HepG2 (cell line): Measurements from ENCODE around the gene TAF7. TPM values are rescaled to one million over a fixed set of nuclear protein-coding genes. Genes with fewer than 3 reads are reported as not detected.

Source experiments
- BORCS8-MEF2B ChIP-seq: sonication (generic); formaldehyde crosslinking; IDR thresholded peaks from 2 replicates; pipeline ENCODE4 v1.8.0; 2022; ENCODE audit warnings: mild to moderate bottlenecking, missing genetic modification reagents
- HNRNPH1 ChIP-seq: fragments of 200-400 bp; formaldehyde crosslinking; optimal IDR thresholded peaks from 2 replicates; pipeline ENCODE3; 2017; ENCODE audit warnings: mild to moderate bottlenecking, low read depth, low read length
- MTA1 ChIP-seq: sonication (generic); formaldehyde crosslinking; IDR thresholded peaks from 2 replicates; pipeline ENCODE4 v1.4.0; 2020; ENCODE audit warnings: missing genetic modification reagents, mild to moderate bottlenecking, borderline replicate concordance
- PHF8 ChIP-seq: sonication (generic); formaldehyde crosslinking; IDR thresholded peaks from 2 replicates; pipeline ENCODE4 v1.5.0; 2020; ENCODE audit warnings: missing genetic modification reagents
- REXO4 ChIP-seq: sonication (generic); formaldehyde crosslinking; IDR thresholded peaks from 2 replicates; pipeline ENCODE4 v1.8.0; 2022; ENCODE audit warnings: missing genetic modification reagents, mild to moderate bottlenecking, borderline replicate concordance
- SAP130 ChIP-seq: IDR thresholded peaks from 2 replicates; pipeline ENCODE4 v1.6.1; 2016; ENCODE audit warnings: low read depth
- SMAD1 ChIP-seq: sonication (generic); formaldehyde crosslinking; IDR thresholded peaks from 2 replicates; pipeline ENCODE4 v1.4.0; 2020; ENCODE audit warnings: missing genetic modification reagents, low read depth, mild to moderate bottlenecking, borderline replicate concordance
- SMAD3 ChIP-seq: sonication (generic); formaldehyde crosslinking; IDR thresholded peaks from 2 replicates; pipeline ENCODE4 v1.4.0; 2020; ENCODE audit warnings: missing genetic modification reagents
- SP140L ChIP-seq: sonication (generic); formaldehyde crosslinking; IDR thresholded peaks from 2 replicates; pipeline ENCODE4 v1.4.0; 2020; ENCODE audit warnings: missing genetic modification reagents, borderline replicate concordance
- SRF ChIP-seq: IDR thresholded peaks from 2 replicates; pipeline ENCODE4 v1.6.1; 2011; ENCODE audit warnings: mild to moderate bottlenecking, low read depth, low read length, moderate library complexity
- ZNF484 ChIP-seq: sonication (generic); formaldehyde crosslinking; IDR thresholded peaks from 2 replicates; pipeline ENCODE4 v1.5.1; 2020; ENCODE audit warnings: mild to moderate bottlenecking, low read depth, missing genetic modification reagents, borderline replicate concordance
- ZNF569 ChIP-seq: sonication (generic); formaldehyde crosslinking; IDR thresholded peaks from 2 replicates; pipeline ENCODE4 v1.5.0; 2020; ENCODE audit warnings: mild to moderate bottlenecking, missing genetic modification reagents, moderate library complexity, borderline replicate concordance
- polyA plus RNA-seq, 8 experiments: library from polyadenylated mRNA; depleted of rRNA in 3 of 8; stranded (reverse) in 7 of 8; unstranded in 1 of 8; fragments of >200 nt; fragmentation: Illumina TruSeq in 4 of 8; extraction: Trizol in 4 of 8; gene quantifications; 2 replicates each; pipeline versions ENCODE4 v1.2.1 to v1.2.3, GENCODE V29; 2011 to 2016; ENCODE audit warnings: low read depth in 4 of 8, missing spikeins in 1 of 8, mixed read lengths in 1 of 8; ENCODE audit not compliant: insufficient read depth in 1 of 8
- total RNA-seq, 5 experiments: library from RNA; depleted of rRNA; stranded (reverse); fragments of >200 nt; fragmentation: Illumina TruSeq; extraction: Trizol; gene quantifications; 2 replicates each; pipeline ENCODE4 v1.2.3, GENCODE V29; 2016; ENCODE audit warnings: low read depth in 1 of 5
- TF ChIP-seq, protein P1 (sequence below): sonication (generic); formaldehyde crosslinking; IDR thresholded peaks from 2 replicates; pipeline ENCODE4 v1.5.0; 2020; ENCODE audit warnings: mild to moderate bottlenecking, missing genetic modification reagents, moderate library complexity
- TF ChIP-seq, protein P2 (sequence below): sonication (generic); formaldehyde crosslinking; IDR thresholded peaks from 2 replicates; pipeline ENCODE4 v1.5.0; 2020; ENCODE audit warnings: mild to moderate bottlenecking, missing genetic modification reagents, borderline replicate concordance
- TF ChIP-seq, protein P3 (sequence below): sonication (generic); formaldehyde crosslinking; IDR thresholded peaks from 2 replicates; pipeline ENCODE4 v1.4.0; 2020; ENCODE audit warnings: missing genetic modification reagents
- TF ChIP-seq, protein P4 (sequence below): IDR thresholded peaks from 2 replicates; pipeline ENCODE4 v1.4.0; 2020; ENCODE audit warnings: mild to moderate bottlenecking, missing genetic modification reagents
- TF ChIP-seq, protein P5 (sequence below): sonication (generic); formaldehyde crosslinking; IDR thresholded peaks from 2 replicates; pipeline ENCODE4 v1.5.0; 2020; ENCODE audit warnings: missing genetic modification reagents, mild to moderate bottlenecking, borderline replicate concordance

TAF7 gene
- total and polyA plus RNA-seq, 2 of the 13 experiments (the other 11 are each of a cell fraction or from before 2014, with no cell fraction given): 41.6 to 61.5 TPM

DNA sequence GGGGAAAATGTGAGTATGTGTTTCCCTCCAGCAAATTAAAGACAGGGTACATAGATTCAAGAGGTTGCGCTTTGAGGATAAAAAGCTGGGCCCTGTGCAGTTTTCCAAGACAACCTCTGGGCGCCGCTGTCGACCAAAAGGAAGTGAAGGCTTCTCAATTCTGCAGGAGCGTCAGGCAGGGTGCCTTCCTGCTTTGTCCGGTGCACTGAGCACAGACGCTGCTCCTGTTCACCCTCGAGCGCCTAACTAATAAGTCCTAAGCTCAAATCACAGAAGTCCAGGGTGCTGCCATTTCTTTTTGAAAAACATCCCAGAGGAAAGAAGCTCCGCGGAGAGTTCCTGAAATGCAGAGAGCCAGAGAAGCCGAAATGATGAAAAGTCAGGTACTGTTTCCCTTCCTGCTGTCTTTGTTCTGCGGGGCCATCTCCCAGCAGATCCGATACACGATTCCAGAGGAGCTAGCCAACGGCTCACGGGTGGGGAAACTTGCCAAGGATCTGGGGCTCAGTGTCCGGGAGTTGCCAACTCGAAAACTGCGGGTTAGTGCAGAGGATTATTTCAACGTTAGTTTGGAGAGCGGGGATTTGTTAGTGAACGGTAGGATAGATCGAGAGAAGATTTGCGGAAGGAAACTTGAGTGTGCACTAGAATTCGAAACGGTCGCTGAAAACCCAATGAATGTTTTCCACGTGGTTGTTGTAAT lies 29.5 kb upstream of the TAF7 start, which contains the start of gene PCDHGB1 (continued):
- TF ChIP-seq, protein P1, sequence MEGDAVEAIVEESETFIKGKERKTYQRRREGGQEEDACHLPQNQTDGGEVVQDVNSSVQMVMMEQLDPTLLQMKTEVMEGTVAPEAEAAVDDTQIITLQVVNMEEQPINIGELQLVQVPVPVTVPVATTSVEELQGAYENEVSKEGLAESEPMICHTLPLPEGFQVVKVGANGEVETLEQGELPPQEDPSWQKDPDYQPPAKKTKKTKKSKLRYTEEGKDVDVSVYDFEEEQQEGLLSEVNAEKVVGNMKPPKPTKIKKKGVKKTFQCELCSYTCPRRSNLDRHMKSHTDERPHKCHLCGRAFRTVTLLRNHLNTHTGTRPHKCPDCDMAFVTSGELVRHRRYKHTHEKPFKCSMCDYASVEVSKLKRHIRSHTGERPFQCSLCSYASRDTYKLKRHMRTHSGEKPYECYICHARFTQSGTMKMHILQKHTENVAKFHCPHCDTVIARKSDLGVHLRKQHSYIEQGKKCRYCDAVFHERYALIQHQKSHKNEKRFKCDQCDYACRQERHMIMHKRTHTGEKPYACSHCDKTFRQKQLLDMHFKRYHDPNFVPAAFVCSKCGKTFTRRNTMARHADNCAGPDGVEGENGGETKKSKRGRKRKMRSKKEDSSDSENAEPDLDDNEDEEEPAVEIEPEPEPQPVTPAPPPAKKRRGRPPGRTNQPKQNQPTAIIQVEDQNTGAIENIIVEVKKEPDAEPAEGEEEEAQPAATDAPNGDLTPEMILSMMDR (CRISPR knock-in tag): peak; percentile 85
- TF ChIP-seq SMAD1 (CRISPR knock-in tag): no peak
- TF ChIP-seq, protein P2, sequence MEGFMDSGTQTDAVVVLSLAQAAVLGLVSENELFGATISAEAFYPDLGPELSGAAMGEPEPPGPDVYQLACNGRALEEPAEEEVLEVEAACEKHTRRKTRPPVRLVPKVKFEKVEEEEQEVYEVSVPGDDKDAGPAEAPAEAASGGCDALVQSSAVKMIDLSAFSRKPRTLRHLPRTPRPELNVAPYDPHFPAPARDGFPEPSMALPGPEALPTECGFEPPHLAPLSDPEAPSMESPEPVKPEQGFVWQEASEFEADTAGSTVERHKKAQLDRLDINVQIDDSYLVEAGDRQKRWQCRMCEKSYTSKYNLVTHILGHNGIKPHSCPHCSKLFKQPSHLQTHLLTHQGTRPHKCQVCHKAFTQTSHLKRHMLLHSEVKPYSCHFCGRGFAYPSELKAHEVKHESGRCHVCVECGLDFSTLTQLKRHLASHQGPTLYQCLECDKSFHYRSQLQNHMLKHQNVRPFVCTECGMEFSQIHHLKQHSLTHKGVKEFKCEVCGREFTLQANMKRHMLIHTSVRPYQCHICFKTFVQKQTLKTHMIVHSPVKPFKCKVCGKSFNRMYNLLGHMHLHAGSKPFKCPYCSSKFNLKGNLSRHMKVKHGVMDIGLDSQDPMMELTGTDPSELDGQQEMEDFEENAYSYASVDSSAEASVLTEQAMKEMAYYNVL (CRISPR knock-in tag): no peak
- no peak for TF ChIP-seq HNRNPH1
- TF ChIP-seq REXO4 (CRISPR knock-in tag): no peak
- peak; percentile 36; the same call in 1 of the 2 replicates for TF ChIP-seq SRF
- TF ChIP-seq, protein P3, sequence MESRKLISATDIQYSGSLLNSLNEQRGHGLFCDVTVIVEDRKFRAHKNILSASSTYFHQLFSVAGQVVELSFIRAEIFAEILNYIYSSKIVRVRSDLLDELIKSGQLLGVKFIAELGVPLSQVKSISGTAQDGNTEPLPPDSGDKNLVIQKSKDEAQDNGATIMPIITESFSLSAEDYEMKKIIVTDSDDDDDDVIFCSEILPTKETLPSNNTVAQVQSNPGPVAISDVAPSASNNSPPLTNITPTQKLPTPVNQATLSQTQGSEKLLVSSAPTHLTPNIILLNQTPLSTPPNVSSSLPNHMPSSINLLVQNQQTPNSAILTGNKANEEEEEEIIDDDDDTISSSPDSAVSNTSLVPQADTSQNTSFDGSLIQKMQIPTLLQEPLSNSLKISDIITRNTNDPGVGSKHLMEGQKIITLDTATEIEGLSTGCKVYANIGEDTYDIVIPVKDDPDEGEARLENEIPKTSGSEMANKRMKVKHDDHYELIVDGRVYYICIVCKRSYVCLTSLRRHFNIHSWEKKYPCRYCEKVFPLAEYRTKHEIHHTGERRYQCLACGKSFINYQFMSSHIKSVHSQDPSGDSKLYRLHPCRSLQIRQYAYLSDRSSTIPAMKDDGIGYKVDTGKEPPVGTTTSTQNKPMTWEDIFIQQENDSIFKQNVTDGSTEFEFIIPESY (CRISPR knock-in tag): no peak
- TF ChIP-seq SMAD3 (CRISPR knock-in tag): no peak
- TF ChIP-seq, protein P4, sequence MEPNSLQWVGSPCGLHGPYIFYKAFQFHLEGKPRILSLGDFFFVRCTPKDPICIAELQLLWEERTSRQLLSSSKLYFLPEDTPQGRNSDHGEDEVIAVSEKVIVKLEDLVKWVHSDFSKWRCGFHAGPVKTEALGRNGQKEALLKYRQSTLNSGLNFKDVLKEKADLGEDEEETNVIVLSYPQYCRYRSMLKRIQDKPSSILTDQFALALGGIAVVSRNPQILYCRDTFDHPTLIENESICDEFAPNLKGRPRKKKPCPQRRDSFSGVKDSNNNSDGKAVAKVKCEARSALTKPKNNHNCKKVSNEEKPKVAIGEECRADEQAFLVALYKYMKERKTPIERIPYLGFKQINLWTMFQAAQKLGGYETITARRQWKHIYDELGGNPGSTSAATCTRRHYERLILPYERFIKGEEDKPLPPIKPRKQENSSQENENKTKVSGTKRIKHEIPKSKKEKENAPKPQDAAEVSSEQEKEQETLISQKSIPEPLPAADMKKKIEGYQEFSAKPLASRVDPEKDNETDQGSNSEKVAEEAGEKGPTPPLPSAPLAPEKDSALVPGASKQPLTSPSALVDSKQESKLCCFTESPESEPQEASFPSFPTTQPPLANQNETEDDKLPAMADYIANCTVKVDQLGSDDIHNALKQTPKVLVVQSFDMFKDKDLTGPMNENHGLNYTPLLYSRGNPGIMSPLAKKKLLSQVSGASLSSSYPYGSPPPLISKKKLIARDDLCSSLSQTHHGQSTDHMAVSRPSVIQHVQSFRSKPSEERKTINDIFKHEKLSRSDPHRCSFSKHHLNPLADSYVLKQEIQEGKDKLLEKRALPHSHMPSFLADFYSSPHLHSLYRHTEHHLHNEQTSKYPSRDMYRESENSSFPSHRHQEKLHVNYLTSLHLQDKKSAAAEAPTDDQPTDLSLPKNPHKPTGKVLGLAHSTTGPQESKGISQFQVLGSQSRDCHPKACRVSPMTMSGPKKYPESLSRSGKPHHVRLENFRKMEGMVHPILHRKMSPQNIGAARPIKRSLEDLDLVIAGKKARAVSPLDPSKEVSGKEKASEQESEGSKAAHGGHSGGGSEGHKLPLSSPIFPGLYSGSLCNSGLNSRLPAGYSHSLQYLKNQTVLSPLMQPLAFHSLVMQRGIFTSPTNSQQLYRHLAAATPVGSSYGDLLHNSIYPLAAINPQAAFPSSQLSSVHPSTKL: peak; percentile 36; the same call in 1 of the 2 replicates
- TF ChIP-seq PHF8 (CRISPR knock-in tag): 0 out of 2 replicates have a peak, but pooled peaks have one; percentile 36
- no peak for TF ChIP-seq ZNF484 (CRISPR knock-in tag)
- no peak for TF ChIP-seq BORCS8-MEF2B
- TF ChIP-seq MTA1: no peak
- peak; percentile 47 for TF ChIP-seq SAP130 (CRISPR knock-in tag)
- no peak for TF ChIP-seq ZNF569 (CRISPR knock-in tag)
- TF ChIP-seq, protein P5, sequence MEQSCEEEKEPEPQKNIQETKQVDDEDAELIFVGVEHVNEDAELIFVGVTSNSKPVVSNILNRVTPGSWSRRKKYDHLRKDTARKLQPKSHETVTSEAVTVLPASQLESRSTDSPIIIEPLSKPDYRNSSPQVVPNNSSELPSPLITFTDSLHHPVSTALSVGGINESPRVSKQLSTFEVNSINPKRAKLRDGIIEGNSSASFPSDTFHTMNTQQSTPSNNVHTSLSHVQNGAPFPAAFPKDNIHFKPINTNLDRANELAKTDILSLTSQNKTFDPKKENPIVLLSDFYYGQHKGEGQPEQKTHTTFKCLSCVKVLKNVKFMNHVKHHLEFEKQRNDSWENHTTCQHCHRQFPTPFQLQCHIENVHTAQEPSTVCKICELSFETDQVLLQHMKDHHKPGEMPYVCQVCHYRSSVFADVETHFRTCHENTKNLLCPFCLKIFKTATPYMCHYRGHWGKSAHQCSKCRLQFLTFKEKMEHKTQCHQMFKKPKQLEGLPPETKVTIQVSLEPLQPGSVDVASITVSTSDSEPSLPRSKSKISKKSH (CRISPR knock-in tag): no peak
- TF ChIP-seq SP140L: no peak
